K562 (cell line): ENCODE measurements around the gene CCPG1. TPM values are rescaled to one million over a fixed set of nuclear protein-coding genes. Genes with fewer than 3 reads are reported as not detected.

Experiments
- ELF1 ChIP-seq: fragments of 200-800 bp; sonication (Bioruptor generic); IDR thresholded peaks from 2 replicates; pipeline ENCODE4 v1.6.1; 2016; ENCODE audit warnings: missing genetic modification characterization, missing compliant biosample characterization
- GABPB1 ChIP-seq: sonication (generic); formaldehyde crosslinking; IDR thresholded peaks from 2 replicates; pipeline ENCODE4 v1.8.0; 2022; ENCODE audit warnings: mild to moderate bottlenecking, missing genetic modification reagents
- GTF2E2 ChIP-seq: fragments of 200-800 bp; sonication (Bioruptor generic); IDR thresholded peaks from 2 replicates; pipeline ENCODE4 v1.6.1; 2016; ENCODE audit warnings: missing genetic modification characterization, missing compliant biosample characterization
- KHSRP ChIP-seq: fragments of 450-650 bp; IDR thresholded peaks from 2 replicates; pipeline ENCODE4 v1.6.1; 2017
- MBD1 ChIP-seq: fragments of 250-450 bp; sonication (Bioruptor Pico); IDR thresholded peaks from 2 replicates; pipeline ENCODE4 v1.8.0; 2022; ENCODE audit warnings: inconsistent platforms
- MGA ChIP-seq: fragments of 450-650 bp; IDR thresholded peaks from 2 replicates; pipeline ENCODE4 v1.6.1; 2016; ENCODE audit warnings: mild to moderate bottlenecking, moderate library complexity
- MYC ChIP-seq, 2 experiments: fragments of 250-450 bp in 1 of 2; sonication (Bioruptor Pico) in 1 of 2; IDR thresholded peaks; 2 replicates each; pipeline versions ENCODE4 v1.5.1 to v1.6.1; 2012 to 2021; ENCODE audit warnings: low read depth in 2 of 2, borderline replicate concordance in 1 of 2, improper control_type of control experiment in 1 of 2, low read length in 1 of 2, mild to moderate bottlenecking in 1 of 2, moderate library complexity in 1 of 2
- SIRT6 ChIP-seq: IDR thresholded peaks from one replicate; pipeline ENCODE4 v1.6.1; 2012; ENCODE audit warnings: low read depth, mild to moderate bottlenecking, control low read depth, inconsistent platforms, low read length, moderate library complexity
- SMAD3 ChIP-seq: fragments of 450-650 bp; formaldehyde crosslinking; conservative IDR thresholded peaks from 2 replicates; pipeline ENCODE4 v1.4.0; 2020; ENCODE audit warnings: mild to moderate bottlenecking
- TFAP4 ChIP-seq: sonication (generic); formaldehyde crosslinking; IDR thresholded peaks from 2 replicates; pipeline ENCODE4 v1.8.0; 2022; ENCODE audit warnings: missing genetic modification reagents, mild to moderate bottlenecking, moderate library complexity, borderline replicate concordance
- ZBTB7A ChIP-seq: IDR thresholded peaks from 2 replicates; pipeline ENCODE4 v1.6.1; 2011; ENCODE audit warnings: low read depth, mild to moderate bottlenecking, low read length, moderate library complexity, borderline replicate concordance; ENCODE audit not compliant: control insufficient read depth
- ZFP1 ChIP-seq: fragments of 450-650 bp; formaldehyde crosslinking; IDR thresholded peaks from 2 replicates; pipeline ENCODE4 v1.4.0; 2020; ENCODE audit warnings: mild to moderate bottlenecking, mixed read lengths
- ZNF197 ChIP-seq: fragments of 200-800 bp; sonication (Bioruptor generic); IDR thresholded peaks from 2 replicates; pipeline ENCODE4 v1.6.1; 2016; ENCODE audit warnings: low read depth, missing genetic modification characterization, missing compliant biosample characterization
- ZNF507 ChIP-seq: conservative IDR thresholded peaks from 2 replicates; pipeline ENCODE4 v1.6.1; 2017; ENCODE audit warnings: missing genetic modification characterization, missing compliant biosample characterization
- polyA plus RNA-seq, 8 experiments: library from polyadenylated mRNA; depleted of rRNA in 4 of 8; stranded (reverse) in 5 of 8; unstranded in 3 of 8; fragments of >200 nt; fragmentation: Nextera tagmentation in 2 of 8; fragmentation: Illumina TruSeq in 1 of 8; extraction: Ambion mirVana in 2 of 8; extraction: Trizol in 1 of 8; gene quantifications; 2 replicates each; pipeline versions ENCODE4 v1.2.1 to v1.2.3, GENCODE V29; 2011 to 2014; ENCODE audit warnings: inconsistent platforms in 1 of 8, missing spikeins in 1 of 8
- total RNA-seq, 7 experiments: library from RNA; depleted of rRNA in 6 of 7; stranded (reverse); fragments of >200 nt in 6 of 7; fragmentation: Illumina TruSeq in 2 of 7; extraction: Trizol in 2 of 7; gene quantifications; 2 replicates each; pipeline versions ENCODE4 v1.2.1 to v1.2.3, GENCODE V29; 2011 to 2021; ENCODE audit warnings: low replicate concordance in 1 of 7

CCPG1 gene
- total and polyA plus RNA-seq, 9 of the 15 experiments (the other 6 are each of a cell fraction or from before 2014, with no cell fraction given) = 33.0 to 54.9 (median 41.1) TPM

DNA sequence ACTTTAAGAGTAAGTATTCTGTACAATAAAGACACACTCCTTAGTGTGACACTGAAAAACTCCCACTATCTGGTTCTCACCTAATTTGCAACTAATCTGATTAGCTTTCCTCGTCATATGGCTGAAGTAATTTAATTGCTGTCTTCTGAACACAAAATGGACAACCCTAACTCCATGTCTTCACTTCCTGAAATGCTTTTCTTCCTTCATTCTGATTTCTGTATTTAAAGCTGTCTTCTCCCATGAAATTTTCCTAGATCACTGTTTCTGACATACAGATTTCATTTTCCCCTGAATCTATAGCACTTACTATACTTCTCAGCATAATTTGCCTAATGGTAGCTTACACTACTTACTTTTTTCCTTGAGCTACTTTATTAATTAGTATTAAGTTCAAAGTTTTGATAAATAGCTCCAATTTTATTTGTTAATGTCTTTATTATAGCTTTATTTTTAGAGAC is 6.3 kb downstream of the CCPG1 start (continued):
- no peak for TF ChIP-seq MGA
- no peak for TF ChIP-seq ELF1 (tag)
- TF ChIP-seq ZNF197 = peak; percentile 62; the same call in 1 of the 2 replicates
- TF ChIP-seq GABPB1 = no peak
- no peak for TF ChIP-seq KHSRP
- no peak for TF ChIP-seq MYC (IDR thresholded peaks at IDR 0.05; ENCODE audit: low read depth, low read length)
- 0 out of 2 replicates have a peak, but pooled peaks have one; percentile 24 for TF ChIP-seq MYC (CRISPR knock-in tag; IDR thresholded peaks at IDR 0.05; ENCODE audit: borderline replicate concordance, low read depth)
- peak; percentile 96 for TF ChIP-seq SMAD3 (CRISPR knock-in tag)
- 0 out of 2 replicates have a peak, but pooled peaks have one; percentile 52 for TF ChIP-seq GTF2E2 (tag)
- TF ChIP-seq ZNF507 (tag) = no peak
- TF ChIP-seq ZFP1 (CRISPR knock-in tag) = peak; percentile 64; the same call in 1 of the 2 replicates
- TF ChIP-seq ZBTB7A = no peak
- TF ChIP-seq SIRT6 = no peak
- TF ChIP-seq TFAP4 (CRISPR knock-in tag) = no peak
- no peak for TF ChIP-seq MBD1
